Kidney (tissue), 14 donors: ENCODE data around the gene KDM1A. TPM values are rescaled to one million over a fixed set of nuclear protein-coding genes. Genes with fewer than 3 reads are reported as not detected.

Experiments used
- DNase-seq, 5 donors: peaks; one replicate each; pipeline ENCODE4 v3.0.0-alpha.2; 2013 to 2020
- FAIRE-seq: peaks from 2 replicates; lab custom pipeline; 2012; peaks lifted over from hg19 to GRCh38; lab: Jason Lieb, UNC
- H3K27ac ChIP-seq, 2 donors: one replicate each; pipeline ENCODE4 v1.7.0; 2013; ENCODE audit warnings: low read depth in 2 of 2, low read length in 2 of 2, inconsistent platforms in 1 of 2
- H3K27me3 ChIP-seq: one replicate; pipeline ENCODE4 v1.7.1; 2013; ENCODE audit warnings: low read length, inconsistent platforms; ENCODE audit not compliant: control insufficient read depth, insufficient read depth
- H3K36me3 ChIP-seq, 3 donors: one replicate each; pipeline versions ENCODE4 v1.7.0 to v1.7.1; 2013; ENCODE audit warnings: low read length in 3 of 3, control low read depth in 1 of 3, inconsistent platforms in 1 of 3; ENCODE audit not compliant: insufficient read depth in 3 of 3, control insufficient read depth in 2 of 3
- H3K4me1 ChIP-seq, 3 donors: one replicate each; pipeline versions ENCODE4 v1.7.0 to v1.7.1; 2013; ENCODE audit warnings: low read length in 3 of 3, inconsistent platforms in 1 of 3, low read depth in 1 of 3; ENCODE audit not compliant: control insufficient read depth in 2 of 3, insufficient read depth in 2 of 3
- H3K4me3 ChIP-seq, 3 donors: one replicate each; pipeline versions ENCODE4 v1.7.0 to v1.8.1; 2013; ENCODE audit warnings: low read length in 3 of 3, control low read depth in 1 of 3, inconsistent platforms in 1 of 3
- H3K9ac ChIP-seq, 3 donors: one replicate each; pipeline versions ENCODE4 v1.7.0 to v1.7.1; 2013; ENCODE audit warnings: low read length in 3 of 3, control low read depth in 1 of 3, inconsistent platforms in 1 of 3
- H3K9me3 ChIP-seq, 3 donors: one replicate each; pipeline versions ENCODE4 v1.7.0 to v1.7.1; 2013; ENCODE audit warnings: low read length in 3 of 3, control low read depth in 1 of 3, inconsistent platforms in 1 of 3; ENCODE audit not compliant: control insufficient read depth in 2 of 3, insufficient read depth in 1 of 3
- CTCF ChIP-seq: IDR thresholded peaks from 3 replicates; pipeline ENCODE4 v1.5.1; 2012; ENCODE audit warnings: mild to moderate bottlenecking, moderate library complexity, borderline replicate concordance; ENCODE audit not compliant: insufficient read depth; ENCODE audit errors: extremely low read depth
- intact Hi-C: fragments of 100-400 bp; cut with DNase I; formaldehyde crosslinking; loops from one replicate; pipeline ENCODE4 v1.11.1; 2022
- polyA plus RNA-seq: library from polyadenylated mRNA; stranded (reverse); fragments of 350-450 nt; fragmentation: Illumina TruSeq; extraction: RNeasy Lipid Tissue Mini Kit (QIAGEN cat#74804); gene quantifications from one replicate; pipeline ENCODE4 v1.2.3, GENCODE V29; 2014; ENCODE audit warnings: low read depth, low replicate concordance; ENCODE audit not compliant: insufficient read depth
- total RNA-seq: library from RNA; stranded (reverse); fragmentation: NEBNext Ultra II Directional; extraction: Animal tissue kit (Norgen Biotek cat#: 25700); gene quantifications from one replicate; pipeline ENCODE4 v1.2.1, GENCODE V29; 2021
- donor health status: control.
- donor health status: control.
- donor health status: control.
- donor health status: control.
- donor health status: control.
- donor health status: DM: yes; HTN: yes; CAD: no.
- donor health status: Normal renal cell carcinoma (clear cell type).

The KDM1A gene
- total and polyA plus RNA-seq, 2 donors from 2014 or later: 33.3 to 54.4 TPM

- DNase-seq (no peak), FAIRE-seq (no peak)
- no peak overlapping the region for H3K9ac ChIP-seq
- peaks cover 0 to 4% (median 4%) of the 10 kb centered on the region in 3 donors for H3K4me1 ChIP-seq
- no peak overlapping the region for H3K27ac ChIP-seq
- intact Hi-C loops: no loop called here
- no peak for TF ChIP-seq CTCF
- H3K36me3 ChIP-seq: no peaks in the 10 kb centered on the region
- no peaks in the 10 kb centered on the region for H3K27me3 ChIP-seq
- H3K4me3 ChIP-seq: no peak overlapping the region
- peaks cover 0 to 1% (median 0%) of the 10 kb centered on the region in 3 donors for H3K9me3 ChIP-seq
Measured at GRCh38 chr1:23021834-23022233, 2.6 kb downstream of the KDM1A start.

GRCh38 chr1:23023174-23023845 lies 4.0 kb downstream of the KDM1A start:
- H3K9ac ChIP-seq: no peak overlapping the region
- H3K36me3 ChIP-seq: no peaks in the 10 kb centered on the region
- no peak overlapping the region for H3K4me3 ChIP-seq
- DNase-seq: no peak
- no peak overlapping the region for H3K27ac ChIP-seq
- intact Hi-C loops: no loop called here
- TF ChIP-seq CTCF: no peak
- no peak for FAIRE-seq
- H3K27me3 ChIP-seq: no peaks in the 10 kb centered on the region
- peaks cover 0 to 1% (median 0%) of the 10 kb centered on the region in 3 donors for H3K9me3 ChIP-seq
- peaks cover 0 to 4% (median 4%) of the 10 kb centered on the region in 3 donors for H3K4me1 ChIP-seq

DNA sequence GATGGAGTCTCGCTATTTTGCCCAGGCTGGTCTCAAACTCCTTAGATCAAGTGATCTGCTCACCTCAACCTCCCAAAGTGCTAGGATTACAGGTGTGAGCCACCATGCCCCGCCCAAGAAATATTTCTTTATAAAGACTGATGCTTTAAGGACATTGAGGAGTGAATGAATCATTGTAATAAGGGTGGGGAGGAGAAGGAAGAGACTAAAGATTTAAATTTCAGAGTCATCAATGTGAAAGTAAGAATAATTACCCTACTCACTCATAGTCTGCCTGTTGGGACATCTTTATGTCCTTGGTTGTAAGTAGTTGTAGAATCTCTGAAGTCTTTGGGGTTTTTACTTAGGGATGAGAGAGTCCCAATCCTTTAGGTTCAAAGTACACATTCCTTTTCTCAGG lies 7.3 kb downstream of the KDM1A start:
- H3K4me1 ChIP-seq: peaks cover 0 to 4% (median 0%) of the 10 kb centered on the region in 3 donors
- no peaks in the 10 kb centered on the region for H3K27me3 ChIP-seq
- H3K9ac ChIP-seq: no peak overlapping the region
- no peak for FAIRE-seq
- H3K36me3 ChIP-seq: no peaks in the 10 kb centered on the region
- no peak for DNase-seq
- no peak overlapping the region for H3K4me3 ChIP-seq
- H3K9me3 ChIP-seq: peaks cover 0 to 1% (median 0%) of the 10 kb centered on the region in 3 donors
- intact Hi-C loops: no loop called here
- no peak for TF ChIP-seq CTCF
- no peak overlapping the region for H3K27ac ChIP-seq
